K562 (cell line): ENCODE measurements around the gene GALNS. TPM values are rescaled to one million over a fixed set of nuclear protein-coding genes. Genes with fewer than 3 reads are reported as not detected.

ENCODE experiments used
- ATF2 ChIP-seq: sonication (generic); formaldehyde crosslinking; IDR thresholded peaks from 2 replicates; pipeline ENCODE4 v1.8.1; 2022; ENCODE audit warnings: missing genetic modification reagents
- ATF6 ChIP-seq: sonication (generic); formaldehyde crosslinking; IDR thresholded peaks from 2 replicates; pipeline ENCODE4 v1.4.0; 2020; ENCODE audit warnings: mild to moderate bottlenecking, missing genetic modification reagents
- CBFB ChIP-seq: sonication (generic); formaldehyde crosslinking; IDR thresholded peaks from 2 replicates; pipeline ENCODE4 v1.4.0; 2020; ENCODE audit warnings: mild to moderate bottlenecking, missing genetic modification reagents
- COPS2 ChIP-seq: fragments of 450-650 bp; conservative IDR thresholded peaks from 2 replicates; pipeline ENCODE4 v1.6.1; 2016; ENCODE audit warnings: mild to moderate bottlenecking, moderate library complexity
- GATAD2B ChIP-seq: fragments of 450-650 bp; IDR thresholded peaks from 2 replicates; pipeline ENCODE4 v1.6.1; 2017; ENCODE audit warnings: mild to moderate bottlenecking, borderline replicate concordance
- HSF4 ChIP-seq: fragments of 250-450 bp; sonication (Bioruptor Pico); IDR thresholded peaks from 2 replicates; pipeline ENCODE4 v2.1.2; 2022; ENCODE audit warnings: mild to moderate bottlenecking, moderate library complexity, borderline replicate concordance
- MAFG ChIP-seq: fragments of 450-650 bp; conservative IDR thresholded peaks from 2 replicates; pipeline ENCODE4 v1.6.1; 2016; ENCODE audit warnings: missing genetic modification characterization, missing compliant biosample characterization
- PHF20 ChIP-seq: fragments of 450-650 bp; IDR thresholded peaks from 2 replicates; pipeline ENCODE4 v1.6.1; 2018; ENCODE audit not compliant: partially characterized antibody
- POLR2AphosphoS2 ChIP-seq: IDR thresholded peaks from 2 replicates; pipeline ENCODE4 v1.6.1; 2012; ENCODE audit warnings: low read length, improper control_type of control experiment
- RBBP5 ChIP-seq: fragments of 200-600 bp; sonication (generic); IDR thresholded peaks from 2 replicates; pipeline ENCODE4 v1.6.1; 2012; ENCODE audit warnings: borderline replicate concordance, mild to moderate bottlenecking, low read length, control low read depth, inconsistent platforms; ENCODE audit not compliant: insufficient read depth, poor library complexity, severe bottlenecking
- SRSF1 ChIP-seq: fragments of 200-400 bp; formaldehyde crosslinking; IDR thresholded peaks from 2 replicates; pipeline ENCODE4 v1.6.1; 2017; ENCODE audit warnings: mild to moderate bottlenecking, low read depth, low read length, moderate library complexity
- SUPT5H ChIP-seq: fragments of 450-650 bp; IDR thresholded peaks from 2 replicates; pipeline ENCODE4 v1.6.1; 2016
- TCF15 ChIP-seq: fragments of 250-450 bp; sonication (Bioruptor Pico); IDR thresholded peaks from 2 replicates; pipeline ENCODE4 v1.8.0; 2022; ENCODE audit warnings: moderate library complexity, mild to moderate bottlenecking, inconsistent platforms
- TFAM ChIP-seq: fragments of 250-450 bp; sonication (Bioruptor Pico); conservative IDR thresholded peaks from 2 replicates; pipeline ENCODE4 v1.5.0; 2021; ENCODE audit warnings: mild to moderate bottlenecking, moderate library complexity
- ZBTB11 ChIP-seq, 3 experiments: fragments of 200-800 bp in 1 of 3; fragments of 250-450 bp in 1 of 3; fragments of 450-650 bp in 1 of 3; sonication (Bioruptor Pico) in 1 of 3; sonication (Bioruptor generic) in 1 of 3; formaldehyde crosslinking in 1 of 3; IDR thresholded peaks; 2 replicates each; pipeline versions ENCODE4 v1.6.1 to v1.8.0; 2016 to 2022; ENCODE audit warnings: mild to moderate bottlenecking in 2 of 3, missing genetic modification characterization in 2 of 3, missing compliant biosample characterization in 1 of 3, moderate library complexity in 1 of 3
- ZFP91 ChIP-seq: sonication (generic); formaldehyde crosslinking; IDR thresholded peaks from 2 replicates; pipeline ENCODE4 v1.8.0; 2022; ENCODE audit warnings: mild to moderate bottlenecking, missing genetic modification reagents
- ZNF121 ChIP-seq: sonication (generic); formaldehyde crosslinking; conservative IDR thresholded peaks from 2 replicates; pipeline ENCODE4 v1.8.0; 2022; ENCODE audit warnings: missing genetic modification reagents
- ZNF57 ChIP-seq: fragments of 450-650 bp; formaldehyde crosslinking; IDR thresholded peaks from 2 replicates; pipeline ENCODE4 v1.4.0; 2020; ENCODE audit warnings: mild to moderate bottlenecking, moderate library complexity
- ZNF785 ChIP-seq: fragments of 250-450 bp; sonication (Bioruptor Pico); IDR thresholded peaks from 2 replicates; pipeline ENCODE4 v1.4.0; 2020; ENCODE audit warnings: mild to moderate bottlenecking
- polyA plus RNA-seq, 8 experiments: library from polyadenylated mRNA; depleted of rRNA in 4 of 8; stranded (reverse) in 5 of 8; unstranded in 3 of 8; fragments of >200 nt; fragmentation: Nextera tagmentation in 2 of 8; fragmentation: Illumina TruSeq in 1 of 8; extraction: Ambion mirVana in 2 of 8; extraction: Trizol in 1 of 8; gene quantifications; 2 replicates each; pipeline versions ENCODE4 v1.2.1 to v1.2.3, GENCODE V29; 2011 to 2014; ENCODE audit warnings: inconsistent platforms in 1 of 8, missing spikeins in 1 of 8
- total RNA-seq, 7 experiments: library from RNA; depleted of rRNA in 6 of 7; stranded (reverse); fragments of >200 nt in 6 of 7; fragmentation: Illumina TruSeq in 2 of 7; extraction: Trizol in 2 of 7; gene quantifications; 2 replicates each; pipeline versions ENCODE4 v1.2.1 to v1.2.3, GENCODE V29; 2011 to 2021; ENCODE audit warnings: low replicate concordance in 1 of 7

The GALNS gene
- total and polyA plus RNA-seq, 9 of the 15 experiments (the other 6 are each of a cell fraction or from before 2014, with no cell fraction given) = 0.38 to 13.2 (median 4.3) TPM

- TF ChIP-seq ZFP91 (peak; percentile 35; the same call in 1 of the 2 replicates), PHF20 (peak; percentile 48), RBBP5 (peak; percentile 21), TFAM (no peak), ZNF57 (CRISPR knock-in tag) (no peak), ZNF785 (no peak), CBFB (CRISPR knock-in tag) (0 out of 2 replicates have a peak, but pooled peaks have one; percentile 46), ATF2 (no peak), COPS2 (no peak), HSF4 (CRISPR knock-in tag) (no peak), ZBTB11 (CRISPR knock-in tag; IDR thresholded peaks at IDR 0.05) (peak in 1 of 3 experiments; percentile 61; a peak in 2 of 6 replicates), SRSF1 (no peak), TCF15 (no peak), ATF6 (CRISPR knock-in tag) (no peak), GATAD2B (no peak), SUPT5H (0 out of 2 replicates have a peak, but pooled peaks have one; percentile 2), MAFG (tag) (no peak), POLR2AphosphoS2 (no peak), ZNF121 (CRISPR knock-in tag) (no peak)
Observed at GRCh38 chr16:88870608-88871348, 14.0 kb upstream of the GALNS start (continued).
